NCI-H460 (cell line): ENCODE measurements around the gene LAMTOR5. TPM values are rescaled to one million over a fixed set of nuclear protein-coding genes. Genes with fewer than 3 reads are reported as not detected.

Experiments used
- DNase-seq: peaks from one replicate; pipeline ENCODE4 v3.0.0-alpha.2; 2016; ENCODE audit warnings: low read depth; ENCODE audit errors: extremely low read depth
- total RNA-seq: library from RNA; depleted of rRNA; stranded (reverse); fragments of >200 nt; shearing (Covaris generic); gene quantifications from 2 replicates; pipeline ENCODE4 v1.2.3, GENCODE V29; 2014; rRNA removed

Gene LAMTOR5
- total RNA-seq, 1 experiment from 2014 or later: 200 TPM

GRCh38 chr1:110390692-110391245 lies 16.7 kb downstream of the LAMTOR5 start, which contains the start of gene SLC16A4:
SLC16A4 (minus strand) TSS chr1:110391026; CDS start chr1:110389323, 1,703 bp downstream.
- peak; percentile 79 for DNase-seq

GRCh38 chr1:110390096-110390495 lies 17.4 kb downstream of the LAMTOR5 start:
- DNase-seq: peak; percentile 76

GRCh38 chr1:110387048-110387754 lies 20.3 kb downstream of the LAMTOR5 start:
- DNase-seq: no peak

- DNase-seq: no peak
These were observed 22.1 kb downstream of the LAMTOR5 start for GRCh38 chr1:110385369-110385768.

GRCh38 chr1:110384581-110385321 lies 22.7 kb downstream of the LAMTOR5 start:
- peak; percentile 41 for DNase-seq

GRCh38 chr1:110383251-110383990 lies 24.1 kb downstream of the LAMTOR5 start:
- peak; percentile 67 for DNase-seq

- peak; percentile 94 for DNase-seq
These were observed 26.7 kb downstream of the LAMTOR5 start for GRCh38 chr1:110380672-110381283.

GRCh38 chr1:110375490-110375889 lies 32.0 kb downstream of the LAMTOR5 start:
- no peak for DNase-seq

- DNase-seq: no peak
These were observed 36.7 kb downstream of the LAMTOR5 start for GRCh38 chr1:110370827-110371226.

GRCh38 chr1:110364221-110364620 lies 43.3 kb downstream of the LAMTOR5 start:
- DNase-seq: no peak

- DNase-seq: no peak
These were observed 45.6 kb downstream of the LAMTOR5 start for GRCh38 chr1:110361856-110362255.

- no peak for DNase-seq
These were observed 47.1 kb downstream of the LAMTOR5 start for GRCh38 chr1:110360431-110360830.

GRCh38 chr1:110356379-110356778 lies 51.1 kb downstream of the LAMTOR5 start:
- DNase-seq: no peak

GRCh38 chr1:110355321-110355720 lies 52.2 kb downstream of the LAMTOR5 start:
- DNase-seq: no peak

Other genes starting within 250 kb of the LAMTOR5 start
- 1.3 and 1.8 TPM in 2 replicates for gene KCNC4, start 197.4 kb downstream of the LAMTOR5 start, total RNA-seq
- gene RBM15, start 68.3 kb downstream of the LAMTOR5 start, total RNA-seq: 32.3 and 37.1 TPM in 2 replicates
- gene SLC16A4, start 16.7 kb downstream of the LAMTOR5 start, total RNA-seq: 412 and 417 TPM in 2 replicates
- gene PROK1, start 43.5 kb upstream of the LAMTOR5 start, total RNA-seq: not detected in 2 replicates
- gene KCNA10, start 111.5 kb upstream of the LAMTOR5 start, total RNA-seq: not detected in 2 replicates
- gene KCNA2, start 198.7 kb upstream of the LAMTOR5 start, total RNA-seq: not detected in 2 replicates